HG03521 (cell line): ENCODE measurements around the gene LHFPL3.

Experiments used
- ATAC-seq: cut with Tn5 transposase; IDR thresholded peaks from one replicate; pipeline ENCODE4 v1.9.1; 2021; ENCODE audit warnings: mild to moderate bottlenecking, moderate library complexity; ENCODE audit not compliant: unreplicated experiment

Gene LHFPL3

DNA sequence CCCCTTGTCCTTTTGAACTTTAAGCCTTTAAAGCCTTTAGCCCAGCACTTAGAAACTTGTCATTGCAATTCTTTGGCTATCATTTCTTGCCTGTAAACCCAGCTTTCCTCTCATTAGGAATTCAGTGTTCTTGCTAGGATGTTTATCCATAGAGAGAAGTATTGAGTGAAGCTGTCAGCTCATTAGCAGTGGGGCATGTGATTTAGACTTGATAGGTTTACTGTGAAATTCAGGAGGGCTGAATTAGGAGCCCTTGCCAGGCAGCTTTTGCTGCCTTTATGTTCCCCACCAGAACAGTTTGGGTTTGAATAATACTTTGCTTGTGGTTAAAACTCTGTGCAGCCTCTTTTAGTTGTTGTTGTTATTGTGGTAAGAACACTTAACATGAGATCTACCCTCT, 39.5 kb downstream of the LHFPL3 start:
- ATAC-seq: no peak

DNA sequence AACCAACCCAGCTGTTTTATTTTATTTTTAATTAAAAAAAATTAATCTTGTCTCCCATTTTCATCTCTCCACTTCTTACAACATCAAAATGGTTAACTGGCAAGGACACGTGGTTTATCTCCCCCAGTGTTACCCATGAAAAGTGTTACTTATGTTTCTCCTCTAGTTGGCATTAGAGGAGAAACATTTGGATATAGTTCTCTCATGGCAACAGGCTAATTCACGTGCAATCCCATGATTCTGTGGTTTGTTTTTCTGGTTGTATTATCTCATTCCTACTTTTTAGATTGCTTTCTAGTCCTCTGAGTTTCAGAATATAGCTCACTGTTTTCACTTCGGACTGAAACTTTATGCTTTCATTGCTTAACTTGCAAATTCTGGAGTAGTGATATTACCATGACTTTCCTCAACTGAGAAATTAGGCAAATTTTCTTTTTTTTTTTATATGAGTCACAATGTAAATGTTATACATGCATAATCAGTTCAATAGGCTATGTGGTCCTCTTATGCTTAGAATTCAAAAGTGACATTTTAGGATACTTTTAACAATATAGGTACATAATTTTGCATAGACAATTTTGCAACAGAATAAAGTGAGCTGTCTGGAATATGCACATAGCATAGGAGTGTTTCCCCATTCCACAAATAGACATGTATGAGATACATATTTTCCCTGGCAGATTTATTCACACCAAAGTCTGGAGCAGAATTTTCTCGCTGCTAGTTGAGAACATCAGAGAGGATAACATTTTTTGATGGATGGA, 43.0 kb downstream of the LHFPL3 start:
- ATAC-seq: no peak

DNA sequence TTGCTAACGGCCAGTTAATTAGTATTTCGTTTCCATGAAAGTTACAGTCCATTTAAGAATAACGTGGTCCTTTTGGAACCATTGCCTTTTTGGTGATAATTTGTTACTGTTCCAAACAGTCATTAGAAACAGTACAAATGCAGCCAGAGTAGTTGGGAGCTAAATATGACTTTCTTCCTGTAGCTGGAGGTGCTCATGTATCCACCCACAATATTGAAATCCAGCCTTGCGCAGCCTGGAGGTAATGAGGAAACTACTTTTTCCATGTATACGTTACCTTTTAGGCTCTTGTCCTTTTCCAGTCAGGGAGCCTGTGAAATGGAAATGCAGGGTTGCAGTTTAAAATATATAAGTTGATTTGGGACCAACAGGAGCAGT, 43.6 kb downstream of the LHFPL3 start:
- no peak for ATAC-seq

DNA sequence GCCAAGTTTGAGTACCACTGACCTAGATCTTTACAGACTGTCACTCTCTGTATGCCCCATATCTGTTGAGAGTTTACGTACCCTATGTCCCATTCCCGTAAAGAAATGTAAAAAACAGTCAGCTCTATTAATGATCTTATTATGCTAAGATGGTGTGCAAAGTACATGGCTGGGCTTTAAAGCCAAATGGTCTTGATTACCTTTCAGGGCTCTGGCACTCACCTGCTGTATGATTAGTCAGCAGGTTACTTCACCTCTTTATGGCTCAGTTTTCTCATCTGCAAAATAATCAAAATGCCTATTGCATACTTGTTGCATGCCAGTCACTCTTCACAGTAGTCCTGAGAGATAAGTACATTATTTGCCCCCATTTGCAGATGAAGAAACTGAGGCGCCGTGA, 54.2 kb downstream of the LHFPL3 start:
- no peak for ATAC-seq

DNA sequence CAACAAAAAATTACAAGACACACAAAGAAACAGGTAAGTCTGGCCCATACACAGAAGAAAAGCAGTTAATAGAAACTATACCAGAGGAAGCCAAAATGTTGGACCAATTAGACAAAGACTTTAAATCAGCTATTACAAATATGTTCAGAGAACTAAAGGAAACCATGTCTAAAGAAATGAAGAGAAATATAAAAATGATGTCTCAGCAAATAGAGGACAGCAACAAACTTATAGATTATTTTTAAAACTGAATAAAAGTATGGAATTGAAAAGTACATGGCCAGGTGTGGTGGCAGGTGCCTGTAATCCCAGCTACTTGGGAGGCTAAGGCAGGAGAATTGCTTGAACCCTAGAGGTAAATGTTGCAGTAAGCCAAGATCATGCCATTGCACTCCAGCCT, 58.5 kb downstream of the LHFPL3 start:
- ATAC-seq: no peak

DNA sequence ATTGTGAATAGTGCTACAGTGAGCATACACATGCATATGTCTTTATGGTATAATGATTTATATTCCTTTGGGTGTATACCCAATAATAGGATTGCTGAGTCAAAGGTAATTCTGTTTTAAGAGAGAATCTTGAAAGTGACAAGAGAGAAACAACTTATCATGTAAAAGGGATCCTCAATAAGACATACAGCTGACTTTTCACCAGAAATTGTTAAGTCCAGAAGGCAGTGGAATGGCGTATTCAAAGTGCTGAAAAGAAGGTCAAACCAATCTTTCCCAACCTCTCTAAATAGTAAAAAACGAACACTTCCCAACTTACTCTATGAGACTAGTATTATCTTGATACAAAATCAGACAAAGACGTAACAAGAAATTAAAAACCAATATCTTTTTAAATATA, 59.8 kb downstream of the LHFPL3 start:
- no peak for ATAC-seq

DNA sequence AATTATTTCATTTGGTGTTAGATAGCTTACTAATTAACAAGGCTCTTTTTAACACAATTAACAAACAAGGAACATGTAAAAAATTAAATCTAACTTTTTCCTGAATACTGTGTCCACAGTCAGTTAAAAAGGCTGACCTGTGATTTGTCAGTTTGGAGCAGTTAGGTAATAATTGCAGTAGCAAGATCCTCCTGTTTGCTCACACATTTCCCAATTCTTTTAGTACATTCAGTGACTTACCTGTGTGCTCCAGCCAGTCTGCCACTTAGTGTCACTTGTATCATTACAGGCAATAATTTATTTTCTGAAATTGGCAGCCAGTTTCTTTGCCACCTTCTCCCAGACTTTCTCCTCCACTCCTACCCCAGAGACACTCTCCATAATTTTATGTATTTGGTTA, 66.8 kb downstream of the LHFPL3 start:
- no peak for ATAC-seq

DNA sequence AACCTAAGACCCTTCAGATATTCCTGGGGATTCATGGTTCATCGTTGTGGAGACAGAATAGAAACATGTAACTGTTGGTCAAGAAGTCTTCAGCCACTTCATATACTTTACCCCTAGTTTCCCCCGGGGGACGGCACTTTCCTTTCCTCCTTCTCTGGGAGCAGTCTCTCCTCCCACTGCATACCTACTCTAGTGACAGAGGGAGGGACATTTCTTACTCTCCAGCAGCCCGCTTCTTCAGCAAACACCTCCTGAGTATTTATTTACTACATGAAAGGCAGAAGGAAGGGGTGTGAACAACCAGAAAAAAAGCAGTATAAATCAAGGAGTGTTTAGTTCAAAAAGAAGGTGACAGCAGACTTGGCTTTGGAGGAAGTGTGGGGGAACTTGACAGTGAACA, 69.0 kb downstream of the LHFPL3 start:
- no peak for ATAC-seq

DNA sequence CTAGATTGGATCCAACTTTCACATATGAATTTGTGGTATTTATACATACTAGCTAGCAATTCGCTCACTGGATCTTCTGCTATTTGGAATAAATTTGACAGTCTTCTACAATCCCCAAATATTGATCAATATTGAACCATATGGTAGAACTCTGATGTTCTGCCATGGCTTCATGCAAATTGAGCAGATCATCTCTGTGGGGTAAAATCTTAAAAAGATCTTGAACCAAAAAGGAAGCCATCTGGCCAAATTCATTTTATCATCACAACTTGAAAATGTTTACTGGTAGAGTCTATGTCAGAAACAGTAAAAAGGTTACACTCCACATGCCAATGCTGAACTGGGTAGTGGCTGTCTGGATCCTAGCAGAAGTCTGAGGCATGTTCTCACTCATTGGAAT, 80.0 kb downstream of the LHFPL3 start:
- ATAC-seq: no peak

DNA sequence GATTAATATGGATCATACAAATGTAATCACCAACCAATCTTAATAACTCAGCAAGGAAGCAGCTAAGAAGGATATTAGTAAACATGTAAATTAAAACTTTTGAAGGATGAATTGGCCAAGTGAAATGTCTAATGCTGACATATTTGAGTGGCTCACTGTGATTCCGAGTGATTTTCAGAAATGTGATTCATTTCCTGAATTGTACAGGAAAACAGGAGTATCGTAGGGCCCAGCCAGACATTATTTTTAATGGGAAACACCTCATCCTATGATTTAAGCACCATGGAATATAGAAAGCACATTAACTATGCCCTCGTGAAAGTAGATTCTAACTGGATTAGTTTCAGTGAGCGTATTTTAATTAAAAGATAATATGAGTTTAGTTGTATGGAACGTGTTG, 82.3 kb downstream of the LHFPL3 start:
- no peak for ATAC-seq

DNA sequence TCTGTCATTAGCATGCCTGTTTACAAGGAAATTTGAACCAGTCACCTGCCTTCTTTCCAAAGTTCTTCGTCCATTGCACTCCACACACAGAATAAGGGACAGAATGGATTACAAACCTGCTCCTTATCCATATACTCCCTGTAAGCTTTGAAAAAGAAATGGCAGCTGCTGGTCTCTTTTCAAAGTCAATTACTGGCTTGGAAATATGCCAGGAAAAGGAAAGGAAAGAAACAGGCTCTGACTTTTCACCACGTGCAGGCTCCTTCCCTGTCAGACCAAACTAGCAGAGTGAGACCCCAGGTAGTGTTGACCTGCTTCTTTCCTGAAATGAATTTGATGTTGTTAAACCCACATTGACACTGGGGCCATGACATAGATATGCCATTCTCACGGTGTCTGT, 84.5 kb downstream of the LHFPL3 start:
- ATAC-seq: no peak

DNA sequence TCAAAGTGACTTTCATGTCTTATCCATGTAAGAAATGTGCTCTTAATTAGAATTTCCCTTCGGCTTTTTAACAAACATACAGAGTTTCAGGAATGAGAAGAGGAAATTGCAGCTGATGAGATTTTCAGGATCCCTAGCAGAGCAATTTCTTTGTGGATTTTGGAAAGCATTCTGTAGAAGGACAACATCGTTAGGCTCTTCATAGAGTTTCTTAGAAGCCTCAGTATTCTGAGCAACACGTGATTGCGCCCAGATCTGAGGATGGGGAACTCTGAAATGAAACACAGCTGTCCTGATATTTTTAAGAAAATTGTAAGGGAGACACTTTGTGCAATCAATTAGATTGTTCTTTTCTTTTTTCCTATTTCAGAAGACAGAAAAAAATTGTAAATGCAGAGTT, 85.8 kb downstream of the LHFPL3 start:
- no peak for ATAC-seq

DNA sequence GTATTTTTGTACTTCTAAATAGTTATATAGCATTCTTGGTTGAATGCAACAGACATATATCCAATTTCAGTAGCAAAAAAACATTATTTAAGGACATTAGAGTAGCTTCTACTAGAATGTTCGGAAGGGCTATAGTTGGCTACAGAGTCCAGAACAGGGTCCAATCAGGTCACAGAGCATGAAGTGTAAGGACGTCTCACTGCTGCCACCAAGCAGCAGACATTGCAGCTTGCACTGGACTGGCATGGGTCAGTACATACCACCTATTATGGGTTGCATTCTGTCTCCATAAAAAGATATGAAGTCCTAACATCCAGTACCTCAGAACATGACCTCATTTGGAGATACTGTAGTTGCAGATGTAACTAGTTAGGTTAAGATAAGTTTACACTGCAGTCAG, 87.3 kb downstream of the LHFPL3 start:
- no peak for ATAC-seq

DNA sequence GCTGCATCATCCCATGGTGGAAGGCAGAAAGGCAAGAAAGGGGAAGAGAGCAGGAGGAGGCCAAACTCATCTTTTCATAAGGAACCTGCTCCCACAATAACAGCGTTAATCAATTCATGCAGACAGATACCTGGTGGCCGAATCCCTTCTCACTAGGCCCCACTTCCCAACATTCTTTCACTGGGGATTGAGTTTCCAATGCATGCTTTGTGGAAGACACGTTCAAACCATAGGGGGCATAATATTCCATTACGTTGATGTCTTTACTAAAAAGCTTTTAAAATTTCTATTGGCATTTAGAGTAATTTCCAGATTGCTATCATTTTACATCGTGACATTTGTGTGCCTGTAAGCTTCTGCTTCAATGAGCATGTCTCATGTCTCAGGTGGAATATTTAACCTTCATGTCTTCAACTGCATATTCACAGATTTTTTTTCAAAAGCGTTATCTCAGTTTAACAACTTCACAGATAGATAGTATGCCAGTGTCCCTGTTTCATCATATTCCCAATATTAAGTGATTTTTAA, 88.5 kb downstream of the LHFPL3 start:
- ATAC-seq: no peak

DNA sequence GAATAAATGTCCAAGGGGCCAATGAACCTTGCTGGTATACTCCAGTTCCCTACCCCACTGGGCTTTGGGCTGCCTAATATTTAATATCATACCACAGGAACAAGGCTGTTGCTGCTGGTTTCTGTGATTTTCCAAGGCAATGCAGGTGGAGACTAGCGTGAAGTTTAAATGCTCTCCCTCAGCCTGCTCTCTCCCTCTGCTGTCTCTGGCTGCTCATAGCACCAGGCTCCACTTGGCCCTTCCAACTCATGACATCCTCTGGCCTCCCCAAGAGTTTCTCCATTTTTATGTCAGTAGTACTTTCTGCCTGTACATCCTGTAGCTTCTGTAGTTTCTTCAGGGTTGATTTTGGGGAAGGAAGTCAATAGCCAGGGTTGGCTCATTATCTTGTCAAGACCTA, 103.5 kb downstream of the LHFPL3 start:
- no peak for ATAC-seq

DNA sequence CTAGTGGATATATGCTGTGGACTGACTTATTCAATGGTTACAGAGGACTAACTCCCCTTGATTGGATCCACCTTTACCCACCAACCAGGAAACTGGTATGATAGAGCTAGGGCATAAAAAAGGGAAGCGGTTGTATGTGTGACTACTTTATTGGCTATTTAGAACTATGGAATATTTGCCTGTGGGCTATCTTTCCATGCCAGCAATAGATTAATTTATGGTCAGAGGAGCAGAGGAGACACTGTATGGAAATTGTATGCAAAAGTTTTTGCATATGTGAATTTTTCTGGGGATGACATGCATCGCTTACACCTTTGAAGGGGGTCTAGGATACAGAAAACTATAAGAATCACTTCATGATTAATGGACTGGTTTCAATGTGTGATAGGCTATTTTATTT, 105.7 kb downstream of the LHFPL3 start:
- no peak for ATAC-seq

DNA sequence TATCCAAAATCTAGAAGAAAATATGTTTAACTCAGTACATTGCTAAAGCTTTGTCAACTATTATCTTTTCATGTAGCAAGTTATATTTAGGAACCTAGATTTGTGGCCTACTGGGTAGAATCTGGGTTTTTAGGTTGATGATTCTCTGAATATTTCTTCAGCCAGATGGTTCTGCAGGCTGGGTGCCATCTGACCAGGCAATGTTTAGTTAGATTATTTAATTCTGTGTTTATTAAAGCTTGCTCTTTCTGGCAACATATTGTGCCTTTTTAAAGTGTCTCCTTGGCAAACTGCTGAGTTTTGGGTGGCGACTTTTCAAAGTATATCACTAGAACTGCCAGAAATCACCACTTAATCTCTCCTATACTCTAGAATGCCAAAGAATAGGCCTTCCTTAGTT, 114.1 kb downstream of the LHFPL3 start:
- ATAC-seq: no peak

DNA sequence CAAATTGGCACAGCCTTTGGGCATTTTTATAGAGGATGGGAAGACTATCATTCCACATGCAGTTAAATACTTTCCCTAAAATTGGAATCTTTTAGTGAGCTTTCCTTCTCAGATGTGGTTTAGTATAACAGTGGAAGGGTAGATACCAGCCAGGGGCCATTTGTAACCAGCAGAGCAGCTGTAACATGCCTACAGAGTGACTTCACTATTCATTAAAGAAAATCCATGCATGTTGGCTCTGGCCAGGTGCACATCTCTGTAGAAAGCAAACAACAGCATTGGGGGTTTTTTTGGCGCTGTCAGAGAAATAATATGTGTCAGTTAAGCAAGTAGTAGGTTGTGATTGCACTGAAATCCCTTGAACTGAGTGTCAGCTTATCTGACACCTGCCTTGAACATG, 115.6 kb downstream of the LHFPL3 start:
- ATAC-seq: no peak

DNA sequence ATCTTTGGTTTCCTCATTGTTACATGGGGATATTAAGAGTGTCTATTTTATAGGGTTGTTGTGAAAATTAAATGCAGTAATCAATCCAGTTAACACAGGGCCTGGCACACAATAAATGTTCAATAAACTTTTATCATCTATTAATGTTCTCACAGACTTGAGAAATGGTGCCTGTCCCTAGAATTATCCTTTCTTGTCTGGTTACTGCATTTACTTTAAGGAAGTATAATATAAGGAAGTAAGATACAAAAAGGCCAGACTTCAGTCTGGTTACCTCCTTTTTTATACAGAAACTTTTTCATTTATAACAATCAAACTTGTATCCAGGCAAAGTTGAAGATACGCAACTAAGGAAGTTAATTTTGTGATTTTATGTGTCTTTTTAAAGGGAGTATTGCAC, 117.0 kb downstream of the LHFPL3 start:
- ATAC-seq: no peak

DNA sequence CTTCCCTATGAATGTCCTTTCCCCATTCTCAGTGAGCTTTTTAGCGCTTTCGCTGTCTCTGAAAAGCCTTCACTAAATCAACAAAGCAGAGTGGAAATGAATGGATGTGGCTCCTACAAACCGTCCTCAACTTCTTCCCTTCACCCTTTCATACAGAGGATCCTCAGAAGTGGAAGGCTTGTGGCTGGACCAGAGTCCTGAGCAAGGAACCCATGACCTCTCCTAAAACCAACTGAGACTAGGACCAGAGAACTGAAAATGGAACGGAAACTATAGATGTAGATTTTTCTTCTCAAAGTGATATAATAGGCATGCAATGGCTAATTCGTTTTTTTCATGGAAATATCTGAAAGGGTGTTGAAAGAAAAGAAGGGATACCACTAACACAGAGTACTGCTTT, 122.5 kb downstream of the LHFPL3 start:
- no peak for ATAC-seq

DNA sequence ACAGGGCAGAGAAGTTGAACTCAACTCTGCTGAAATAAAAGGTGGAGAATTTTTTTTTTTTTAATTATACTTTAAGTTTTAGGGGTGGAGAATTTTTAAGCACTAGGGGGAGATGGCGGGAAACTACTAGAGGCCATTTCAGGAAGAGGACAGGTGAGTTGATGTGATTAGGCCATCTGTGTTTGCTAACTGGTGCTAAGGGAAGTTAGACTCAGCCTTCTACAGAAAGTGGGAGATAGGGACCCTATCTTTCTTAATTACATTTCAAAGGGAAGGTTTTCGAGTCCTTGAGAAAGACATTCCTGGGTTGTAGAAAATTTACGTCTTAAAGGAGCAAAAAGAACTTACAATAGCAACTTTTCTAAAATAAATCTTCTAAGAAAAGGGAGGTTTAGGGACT, 124.8 kb downstream of the LHFPL3 start:
- no peak for ATAC-seq

DNA sequence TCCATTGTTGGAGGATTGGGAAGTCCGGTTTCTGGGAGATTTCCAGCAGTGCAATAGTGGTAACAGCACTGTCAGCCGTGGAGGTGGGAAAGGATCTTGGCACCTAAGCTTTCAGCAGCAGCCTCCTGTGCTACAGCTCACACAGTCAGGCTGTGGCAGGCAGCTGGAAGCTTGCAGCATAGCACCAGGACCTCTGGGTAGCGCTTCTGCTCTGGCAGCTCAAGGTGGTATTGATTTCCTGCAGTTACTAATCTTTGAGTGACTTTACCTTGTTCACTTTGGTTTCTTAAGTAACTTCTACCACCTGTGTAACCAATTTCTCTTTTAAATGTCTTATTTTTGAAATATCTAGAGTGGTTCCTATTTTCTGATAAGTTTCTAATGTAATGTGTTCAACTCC, 130.5 kb downstream of the LHFPL3 start:
- no peak for ATAC-seq

DNA sequence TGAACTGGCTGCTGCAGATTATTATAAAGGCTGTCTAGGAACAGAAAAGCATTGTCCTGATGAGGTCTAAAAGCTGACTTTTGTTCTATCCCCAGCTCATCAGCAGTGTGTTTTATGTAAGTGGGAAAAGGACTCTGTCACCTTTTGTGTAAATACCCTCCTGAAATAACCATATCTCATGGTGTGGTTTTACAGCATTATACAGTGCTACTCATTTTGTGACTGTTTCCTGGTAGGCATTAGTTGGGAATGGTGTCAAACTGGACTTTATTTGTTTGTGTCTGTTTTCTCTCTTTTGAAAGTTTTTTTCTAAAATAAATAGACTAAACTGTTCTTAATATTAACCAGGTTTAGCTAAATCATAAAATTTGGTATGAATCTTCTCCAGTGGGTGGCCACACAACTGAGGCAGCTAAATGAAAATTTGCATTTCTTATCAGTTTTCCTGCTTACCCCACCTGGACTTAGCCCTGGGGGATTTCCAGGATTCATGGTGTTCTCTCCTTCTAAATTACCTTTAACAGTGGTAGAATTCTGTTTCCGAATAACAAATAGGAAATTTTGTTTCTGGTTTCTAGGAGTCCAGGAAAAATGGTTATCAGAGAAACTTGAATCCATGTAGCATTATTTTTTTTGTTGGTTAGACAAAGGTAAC, 140.9 kb downstream of the LHFPL3 start:
- ATAC-seq: no peak
